Activated naive CD4-positive, alpha-beta T cell treated with Interleukin-2 at 50 U/mL for 16 hours (primary cell): ENCODE data around the gene NUDT15.
"Not testable (repeated sequence)": the region's sequence is repeated elsewhere in the genome, so short reads cannot be mapped to it uniquely, and the experiment has no call there.

Source experiments
- DNase-seq: peaks from one replicate; pipeline ENCODE4 v3.0.0-alpha.2; 2020

Gene NUDT15

DNA sequence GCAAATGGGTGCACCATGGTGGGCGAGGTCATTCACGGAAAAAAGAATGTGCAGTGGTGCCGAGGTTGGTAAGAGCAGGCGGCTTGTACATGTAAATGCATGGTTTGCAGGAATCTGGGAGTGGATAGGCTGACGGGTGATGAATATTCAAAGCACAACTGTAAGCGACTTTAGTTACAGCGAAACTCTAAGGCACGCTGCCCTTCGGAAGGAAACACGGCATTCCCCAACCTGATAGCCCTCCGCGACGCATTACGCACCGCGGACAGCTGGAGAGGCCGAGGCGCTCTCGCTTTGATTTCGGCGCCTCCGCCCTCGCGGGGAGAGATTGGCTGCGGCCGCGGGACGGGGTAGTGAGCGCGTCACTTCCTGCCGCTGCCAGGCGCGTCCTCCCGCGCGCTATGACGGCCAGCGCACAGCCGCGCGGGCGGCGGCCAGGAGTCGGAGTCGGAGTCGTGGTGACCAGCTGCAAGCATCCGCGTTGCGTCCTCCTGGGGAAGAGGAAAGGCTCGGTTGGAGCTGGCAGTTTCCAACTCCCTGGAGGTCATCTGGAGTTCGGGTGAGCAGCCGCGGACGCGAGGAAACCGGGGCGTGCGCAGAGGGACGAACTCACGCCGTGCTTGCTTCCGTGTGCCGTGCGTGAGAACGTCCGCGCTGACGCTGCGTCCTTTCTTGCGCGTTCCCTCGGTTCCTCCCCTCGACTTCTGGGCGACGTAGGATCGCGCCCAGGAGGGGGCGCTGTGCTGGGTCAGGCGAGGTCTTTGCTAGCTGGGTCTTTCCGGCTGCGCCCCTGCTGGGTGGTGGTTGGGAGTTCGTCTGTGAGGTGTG, at the start of gene NUDT15:
Gene NUDT15 (plus strand): TSS at position 381 of the 828 bp plus-strand sequence. CDS start 21 bp downstream, at position 402.
- DNase-seq = peak; percentile 96

DNA sequence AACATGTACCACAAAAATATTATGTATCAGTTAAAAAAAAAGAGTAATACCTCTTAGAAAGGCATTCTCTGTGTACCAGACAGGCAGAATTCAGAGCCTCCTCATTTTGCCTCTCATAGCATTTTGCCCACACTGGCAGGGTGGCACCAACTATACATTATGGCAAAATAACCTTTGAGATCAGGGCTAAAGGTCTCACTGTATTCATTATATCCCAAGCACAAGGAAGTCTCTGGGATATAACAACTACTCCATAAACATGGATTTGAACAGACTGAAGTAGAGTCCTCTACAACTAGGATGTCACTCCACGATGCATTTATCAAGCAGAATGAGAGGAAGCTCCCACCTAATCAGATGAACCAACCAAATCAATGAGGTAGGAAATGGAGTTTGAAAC, 47.1 kb upstream of the NUDT15 start:
- DNase-seq = no peak

DNA sequence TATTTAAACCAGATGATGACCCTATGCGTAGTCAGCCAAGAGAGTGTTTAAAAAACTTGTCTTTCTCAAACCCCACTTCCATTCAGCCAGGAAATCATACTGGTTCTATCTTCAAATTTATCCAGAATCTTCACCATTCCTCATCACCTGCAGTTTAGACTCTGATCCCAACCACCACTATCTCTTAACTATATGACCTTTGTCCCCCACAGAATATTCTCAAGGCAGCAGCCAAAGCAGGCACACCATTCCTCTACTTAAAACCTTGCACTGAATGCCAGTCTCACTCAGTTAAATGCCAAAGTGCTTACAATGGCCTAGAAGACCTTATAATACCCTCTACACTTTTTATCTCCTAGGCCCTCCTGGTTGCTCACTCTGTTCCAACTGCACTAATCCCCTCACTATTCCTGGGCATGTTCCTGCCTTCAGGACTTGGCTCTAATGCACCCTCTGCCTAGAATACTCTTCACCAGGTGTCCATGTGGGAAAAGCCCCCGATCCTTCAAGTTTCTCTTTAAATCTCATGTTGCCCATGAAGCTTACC, 46.5 kb upstream of the NUDT15 start:
- DNase-seq = no peak

DNA sequence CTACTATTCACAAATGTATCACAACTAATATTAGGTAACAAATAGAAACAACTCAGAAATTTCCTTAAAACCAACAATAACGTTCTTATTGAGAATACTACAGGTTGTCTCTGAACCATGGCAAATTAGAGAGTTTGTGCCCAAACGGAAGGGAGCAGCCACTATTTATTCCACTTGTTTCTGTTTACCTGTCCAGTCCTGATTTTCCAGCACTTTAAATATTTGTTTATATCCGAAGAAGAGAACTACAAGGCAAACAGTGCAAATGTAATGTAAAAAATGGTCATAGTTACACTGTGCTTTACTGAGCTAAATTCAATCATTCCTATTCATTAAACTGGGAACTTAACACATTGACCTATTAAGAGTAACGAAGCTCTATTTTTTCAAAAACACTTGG, 45.7 kb upstream of the NUDT15 start:
- DNase-seq = no peak

DNA sequence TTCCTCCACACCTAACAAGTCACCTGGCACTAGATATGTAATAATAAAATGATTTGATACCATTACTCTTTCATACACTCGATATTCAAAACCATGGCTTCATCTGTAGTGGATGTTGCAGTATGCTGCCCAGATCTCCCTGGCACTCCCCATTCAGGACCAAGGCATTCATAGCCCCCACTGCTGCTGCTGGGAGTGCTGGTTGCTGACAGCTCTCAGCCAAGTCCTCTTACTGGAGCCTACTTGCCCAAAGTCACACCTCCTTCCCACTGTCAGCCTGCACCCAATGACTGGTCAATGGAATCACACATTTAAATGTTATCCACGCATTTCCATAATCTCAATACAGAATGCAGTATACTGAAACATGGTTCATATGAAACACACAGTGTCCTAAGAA, 40.1 kb upstream of the NUDT15 start:
- no peak for DNase-seq

DNA sequence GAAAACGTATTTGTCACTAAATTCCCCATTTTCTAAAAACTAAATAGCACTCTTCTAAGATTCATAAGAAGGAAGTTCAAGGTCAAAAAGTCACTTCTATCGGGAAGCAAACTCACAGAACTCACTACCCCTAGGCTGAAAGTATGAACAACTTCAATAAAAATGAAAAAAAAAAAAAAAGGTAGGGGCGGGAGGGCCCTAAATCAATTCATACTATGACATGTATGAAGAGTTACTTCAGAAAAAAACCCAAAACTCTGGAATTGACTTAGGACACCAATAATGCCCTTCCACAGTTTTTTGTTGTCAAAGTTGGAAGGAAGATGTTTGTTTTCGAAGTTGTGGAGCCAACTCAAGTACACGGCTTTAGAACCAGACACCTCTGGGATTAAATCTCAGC, 37.6 kb upstream of the NUDT15 start:
- no peak for DNase-seq

DNA sequence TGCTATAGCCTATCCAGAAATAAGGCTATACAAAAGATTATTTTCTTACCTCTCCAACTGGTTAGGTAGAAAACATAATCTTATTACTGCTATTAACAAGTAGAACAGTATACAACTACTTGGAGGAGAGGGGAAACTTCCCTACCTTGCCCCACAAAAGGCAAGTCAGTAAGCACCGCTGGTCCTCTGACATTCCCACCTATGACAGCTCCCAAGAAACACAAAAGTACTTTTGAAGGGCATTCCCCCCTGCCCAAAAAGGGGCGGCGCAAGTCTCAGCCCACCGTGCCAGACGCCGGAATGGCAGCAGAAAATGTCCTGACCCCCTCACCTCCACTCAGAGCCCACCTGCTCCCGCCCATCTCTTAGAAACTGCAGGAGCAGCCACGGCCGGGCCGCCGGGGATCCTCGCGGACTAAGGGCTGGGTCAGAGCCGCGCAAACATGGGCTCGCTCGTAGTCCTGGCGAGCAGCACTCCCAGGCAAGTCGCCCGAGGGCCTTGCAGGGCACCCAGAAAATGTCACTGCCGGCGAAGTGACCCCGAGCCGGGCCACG, 36.9 kb upstream of the NUDT15 start:
- no peak for DNase-seq

DNA sequence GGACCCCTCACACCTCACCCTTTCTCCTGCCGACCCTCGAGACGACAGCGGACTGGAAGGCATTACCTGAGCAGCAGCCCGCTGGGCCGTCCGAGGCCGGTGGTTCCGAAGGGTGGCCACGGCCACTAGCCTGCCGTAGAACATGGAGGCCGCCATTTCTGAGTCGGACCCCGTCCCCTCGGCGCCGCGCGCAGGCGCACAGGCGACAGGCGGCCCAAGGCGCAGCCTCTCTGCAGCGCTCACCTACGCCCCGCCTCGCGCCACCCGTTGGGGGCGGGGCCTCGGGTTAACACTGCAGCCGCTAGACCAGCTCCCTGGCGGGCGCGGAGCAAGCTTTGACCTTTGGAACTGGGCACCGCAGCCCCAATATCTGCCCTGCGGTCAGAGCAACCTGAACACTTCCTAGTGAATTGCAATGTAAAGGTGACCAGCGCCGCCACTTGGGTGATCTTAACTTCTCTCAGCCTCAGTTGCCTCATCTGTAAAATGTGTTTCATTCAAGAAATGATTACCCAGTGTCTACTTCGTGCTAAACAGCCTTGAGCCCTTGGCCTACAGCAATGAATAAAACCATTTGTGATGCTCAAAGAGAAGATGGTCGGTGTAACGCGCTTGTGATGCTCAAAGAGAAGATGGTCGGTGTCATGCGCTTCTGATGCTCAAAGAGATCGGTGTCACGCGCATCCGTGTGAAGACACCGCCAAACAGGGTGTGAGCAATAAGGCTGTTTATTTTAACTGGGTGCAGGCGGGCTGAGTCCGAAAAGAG, 36.2 kb upstream of the NUDT15 start, which contains the start of gene SUCLA2:
Gene SUCLA2 (minus strand): TSS at position 160 of the 768 bp plus-strand sequence. CDS start 4 bp downstream, at position 156.
- DNase-seq = peak; percentile 91

DNA sequence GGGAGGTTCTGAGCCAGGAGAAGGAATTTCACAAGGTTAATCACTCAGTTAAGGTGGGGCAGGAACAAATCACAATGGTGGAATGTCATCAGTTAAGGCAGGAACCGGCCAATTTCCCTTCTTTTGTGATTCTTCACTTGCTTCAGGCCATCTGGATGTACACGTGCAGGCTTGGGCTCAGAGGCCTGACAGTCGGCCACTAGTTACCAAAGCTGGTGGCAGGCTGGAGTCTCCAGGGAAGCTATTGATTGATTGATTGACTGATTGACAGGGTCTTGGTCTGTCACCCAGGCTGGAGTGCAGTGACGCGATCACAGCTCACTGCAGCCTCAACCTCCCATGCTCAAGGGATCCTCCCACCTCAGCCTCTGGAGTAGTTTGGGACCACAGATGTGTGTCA, 35.5 kb upstream of the NUDT15 start:
- not testable (repeated sequence) for DNase-seq

DNA sequence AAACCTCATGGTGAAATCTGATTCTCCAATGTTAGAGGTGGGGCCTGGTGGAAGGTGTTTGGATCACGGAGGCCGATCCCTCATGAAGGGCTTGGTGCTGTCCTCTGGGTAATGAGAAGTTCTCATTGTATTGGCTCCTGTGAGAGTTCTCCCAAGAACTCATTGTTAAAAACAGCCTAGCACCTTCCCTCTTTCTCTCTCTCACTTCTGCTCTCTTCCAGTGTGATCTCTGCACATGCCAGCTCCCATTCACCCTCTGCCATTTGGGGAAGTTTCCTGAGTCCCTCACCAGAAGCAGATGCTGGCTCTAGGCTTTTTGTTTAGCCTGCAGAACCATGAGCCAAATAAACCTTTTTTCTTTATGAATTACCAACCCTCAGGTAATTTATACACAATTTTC, 33.3 kb upstream of the NUDT15 start:
- no peak for DNase-seq

DNA sequence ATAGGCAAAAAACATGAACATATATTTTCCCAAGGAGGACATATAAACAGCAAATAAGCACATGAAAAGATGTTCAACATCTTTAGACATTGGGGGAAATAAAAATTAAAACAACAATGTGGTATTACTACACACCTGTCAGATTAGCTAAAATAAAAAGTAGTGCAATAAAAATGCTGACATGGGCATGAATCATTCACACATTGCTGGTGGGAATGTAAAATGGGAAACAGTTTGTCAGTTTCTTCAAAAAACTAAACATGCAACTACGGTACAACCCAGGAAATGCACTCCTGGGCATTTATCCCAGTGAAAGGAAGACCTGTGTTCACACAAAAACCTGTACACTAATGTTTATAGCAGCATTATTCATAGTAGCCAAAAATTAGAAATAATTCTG, 31.1 kb upstream of the NUDT15 start:
- DNase-seq = no peak

DNA sequence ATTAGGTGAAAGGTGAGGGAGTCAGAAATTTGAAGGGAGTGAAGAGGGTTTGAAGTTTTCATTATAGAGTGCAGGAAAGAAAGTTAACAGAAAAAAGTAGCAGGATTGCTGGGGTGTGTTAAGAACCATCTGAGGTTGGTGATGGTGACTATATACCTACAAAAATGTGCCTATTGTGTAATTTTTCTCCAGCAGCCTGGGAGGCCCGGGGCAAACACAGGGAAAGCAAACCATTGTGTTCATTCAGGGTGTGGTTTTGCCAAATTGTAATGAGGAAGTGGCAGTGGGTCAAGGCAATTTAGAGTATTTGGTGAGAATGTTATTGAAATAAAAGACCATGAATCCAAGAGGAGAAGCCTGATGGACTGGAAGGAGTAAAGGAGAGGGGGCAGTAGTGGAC, 28.2 kb upstream of the NUDT15 start:
- no peak for DNase-seq

DNA sequence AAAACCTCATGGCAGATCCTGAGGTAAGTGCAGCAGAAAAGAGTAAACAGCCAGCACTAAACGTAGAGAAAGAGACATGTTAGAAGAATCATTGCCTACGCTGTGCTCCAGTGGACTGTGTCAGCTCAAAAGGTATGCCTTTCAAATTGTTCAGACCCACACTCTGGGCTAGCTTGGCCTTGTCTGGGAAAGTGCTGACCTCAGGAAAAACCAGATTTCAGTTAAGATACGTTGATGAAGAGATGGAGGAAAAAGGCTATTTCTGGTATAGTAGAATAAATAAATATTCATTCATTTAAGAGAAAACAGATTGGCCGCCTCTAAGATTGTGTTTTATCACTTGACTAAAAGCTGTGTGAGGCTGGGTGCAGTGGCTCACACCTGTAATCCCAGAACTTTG, 26.8 kb upstream of the NUDT15 start:
- no peak for DNase-seq

DNA sequence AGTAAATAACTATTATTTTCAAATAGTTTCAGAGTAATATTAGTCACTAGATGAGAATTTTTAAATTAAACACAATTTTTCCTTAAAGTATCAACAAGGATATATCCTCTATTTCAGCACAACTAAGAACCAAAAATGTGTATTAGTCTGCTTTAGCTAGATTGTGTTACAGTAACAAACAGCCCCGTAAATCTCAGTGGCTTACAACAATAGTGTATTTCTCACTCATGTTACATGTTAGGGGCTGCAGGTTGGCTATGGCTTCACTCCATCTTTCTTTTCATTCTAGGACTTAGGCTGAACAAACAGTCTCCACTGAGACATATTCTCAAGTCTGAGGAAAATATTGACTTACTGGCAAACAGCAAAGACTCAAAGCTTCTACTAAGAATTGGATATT, 24.9 kb upstream of the NUDT15 start:
- no peak for DNase-seq

DNA sequence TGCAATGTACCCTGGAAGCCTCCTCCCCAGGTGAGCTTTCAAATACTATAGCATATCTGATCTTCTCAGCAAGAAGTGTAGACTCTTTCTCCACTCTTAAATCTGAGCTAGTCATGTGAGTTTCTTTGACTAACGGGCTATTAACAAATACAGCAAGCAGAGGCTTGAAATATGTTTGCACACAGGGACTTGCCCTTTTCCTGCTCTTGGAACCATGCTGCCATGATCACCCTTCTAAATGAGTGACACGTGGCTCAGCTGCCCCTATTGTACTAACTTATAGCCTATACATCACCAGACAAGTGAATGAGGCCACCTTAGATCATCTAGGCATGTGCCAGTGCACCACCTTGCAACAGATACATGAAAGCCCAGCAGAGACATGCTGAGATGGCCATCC, 23.2 kb upstream of the NUDT15 start:
- no peak for DNase-seq

DNA sequence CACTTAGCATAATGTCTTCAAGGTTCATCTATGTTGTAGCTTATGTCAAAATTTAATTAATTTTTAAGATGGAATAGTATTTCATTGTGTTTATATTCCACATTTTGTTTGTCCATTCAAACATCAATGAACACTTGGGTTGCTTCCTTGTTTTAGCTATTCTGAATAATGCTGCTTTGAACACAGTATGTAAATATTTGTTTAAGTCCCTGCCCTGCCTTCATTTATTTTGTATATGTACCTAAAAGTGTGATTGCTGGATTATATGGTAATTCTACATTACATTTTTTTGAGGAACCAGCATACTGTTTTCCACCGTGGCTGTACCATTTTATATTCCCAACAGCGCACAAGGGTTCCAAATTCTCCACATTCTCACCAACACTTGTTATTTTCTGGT, 18.9 kb upstream of the NUDT15 start:
- no peak for DNase-seq

DNA sequence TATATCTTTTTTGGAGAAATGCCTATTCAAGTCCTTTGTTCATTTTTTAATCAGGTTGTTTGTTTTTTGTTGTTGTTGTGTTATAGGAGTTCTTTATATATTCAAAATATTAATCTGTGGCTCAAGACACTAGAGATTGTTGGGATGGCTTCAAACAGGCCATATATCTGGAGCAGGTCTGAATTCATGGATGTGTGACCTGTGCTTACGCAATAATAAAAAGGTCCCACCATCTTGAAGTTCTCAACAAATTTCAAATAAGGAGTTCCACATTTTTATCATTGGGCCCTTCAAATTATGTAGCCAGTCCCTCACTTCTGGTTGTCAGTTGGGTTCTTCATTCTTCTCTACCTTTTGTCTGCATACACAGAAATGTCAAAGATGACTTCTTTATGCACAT, 17.7 kb upstream of the NUDT15 start:
- DNase-seq = no peak

DNA sequence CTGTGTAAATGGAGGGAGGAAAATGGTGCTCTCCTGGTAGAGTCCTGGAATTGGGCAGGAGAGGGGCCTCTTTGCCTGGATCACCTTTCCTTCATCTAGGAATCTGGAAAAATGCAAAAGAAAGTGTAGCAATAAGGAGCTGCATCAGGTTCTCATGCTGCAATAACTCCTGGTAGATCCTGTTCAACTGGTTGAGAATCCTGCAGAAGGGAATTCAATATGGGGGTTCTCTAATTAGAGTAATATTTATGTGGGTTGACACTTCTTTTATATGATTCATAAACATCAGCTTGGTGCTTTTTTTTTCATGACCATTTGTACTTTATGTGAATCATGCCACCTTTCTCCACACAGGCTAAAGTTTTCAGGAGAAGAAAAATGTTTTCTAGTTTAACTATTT, 9.5 kb upstream of the NUDT15 start:
- no peak for DNase-seq

DNA sequence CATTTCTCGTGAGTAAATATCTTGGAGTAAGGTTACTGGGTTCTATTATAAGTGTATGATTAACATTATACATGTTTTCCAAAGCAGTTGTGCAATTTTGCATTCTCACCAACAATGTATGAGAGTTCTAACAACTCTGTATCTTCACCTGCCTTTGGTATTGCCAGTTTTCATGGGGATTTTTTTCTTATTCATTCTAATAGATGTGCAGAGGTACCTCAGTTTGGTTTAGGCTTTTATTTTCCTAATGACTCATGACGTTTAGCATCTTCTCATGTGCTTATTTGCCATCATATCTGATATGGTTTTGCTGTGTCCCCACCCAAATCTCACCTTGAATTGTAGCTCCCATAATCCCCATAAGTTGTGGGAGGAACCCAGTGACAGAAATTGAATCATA, 7.7 kb upstream of the NUDT15 start:
- DNase-seq = no peak

DNA sequence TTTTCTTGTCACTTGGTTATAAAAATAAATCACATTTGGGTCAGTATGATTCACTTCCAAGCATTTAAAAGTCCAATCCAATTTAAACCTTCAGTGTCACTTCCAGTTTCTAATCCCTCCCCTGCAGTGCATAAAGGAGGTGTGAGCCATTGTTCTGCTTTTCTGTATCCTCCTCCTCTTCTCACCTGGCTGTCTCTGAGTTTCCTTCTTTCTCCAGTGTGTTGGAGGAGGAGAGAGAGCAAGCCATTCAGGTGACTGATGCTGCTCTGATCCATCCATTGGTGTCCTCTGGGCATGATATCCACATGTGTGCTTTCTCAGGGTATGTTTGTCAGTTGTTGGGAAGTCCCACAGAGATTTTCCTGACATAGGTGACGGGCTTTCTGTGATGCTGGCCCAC, 1.2 kb downstream of the NUDT15 start:
- DNase-seq = no peak

DNA sequence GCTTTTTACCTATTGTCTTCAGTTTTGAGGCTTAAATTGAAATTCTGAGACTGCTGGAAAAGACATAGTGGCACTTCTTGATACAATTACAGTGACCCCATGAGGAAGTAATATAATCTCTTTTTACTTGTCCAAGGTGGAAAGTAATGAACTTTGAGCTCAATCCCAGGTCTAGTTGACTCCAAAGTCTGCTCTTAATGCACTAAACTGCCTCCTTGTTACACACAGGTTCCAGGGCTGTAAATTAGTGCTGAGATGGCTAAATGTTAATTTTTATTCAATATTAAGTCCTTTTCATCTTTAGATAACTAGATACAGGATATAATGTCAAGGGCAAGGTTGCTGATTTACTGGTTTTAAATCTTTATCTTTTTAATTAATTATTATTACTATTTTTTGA, 2.5 kb downstream of the NUDT15 start:
- no peak for DNase-seq

DNA sequence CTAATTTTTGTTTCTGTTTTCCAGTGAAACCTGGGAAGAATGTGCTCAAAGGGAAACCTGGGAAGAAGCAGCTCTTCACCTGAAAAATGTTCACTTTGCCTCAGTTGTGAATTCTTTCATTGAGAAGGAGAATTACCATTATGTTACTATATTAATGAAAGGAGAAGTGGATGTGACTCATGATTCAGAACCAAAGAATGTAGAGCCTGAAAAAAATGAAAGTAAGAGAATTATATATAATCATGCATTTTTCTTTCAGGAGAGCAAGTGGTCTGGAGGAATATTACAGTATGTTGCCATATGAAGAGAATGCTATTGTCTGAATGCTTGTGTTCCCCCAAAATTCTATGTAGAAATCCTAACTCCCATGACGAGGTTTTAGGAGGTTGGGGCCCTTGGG, 3.4 kb downstream of the NUDT15 start:
- no peak for DNase-seq

DNA sequence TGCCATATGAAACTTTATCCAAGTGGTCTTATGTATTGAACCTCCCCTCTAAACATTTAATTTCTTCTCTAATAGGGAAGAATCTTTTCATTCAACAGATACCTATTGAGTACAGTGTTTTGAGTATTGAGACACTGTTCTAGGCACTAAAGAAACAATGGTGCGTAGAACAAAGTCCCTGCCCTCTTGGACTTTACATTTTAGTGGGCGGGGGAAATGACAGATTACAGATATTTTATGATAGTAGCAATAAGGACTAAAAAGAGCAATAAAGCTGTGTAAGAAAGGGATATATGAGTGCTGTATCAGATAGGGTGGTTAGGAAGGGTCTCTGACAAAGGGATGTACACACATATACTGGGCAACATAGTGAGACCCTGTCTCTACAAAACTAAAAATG, 5.4 kb downstream of the NUDT15 start:
- no peak for DNase-seq
